ENCODE data around the gene HOXB3. TPM values are rescaled to one million over a fixed set of nuclear protein-coding genes. Genes with fewer than 3 reads are reported as not detected.

The HOXB3 gene
- polyA plus RNA-seq, 1 donor (not counting 4 experiments of a cell fraction or from before 2014, with no cell fraction given) = 1.1 TPM

- peaks cover 0 to 2% of the 10 kb centered on the region in 2 experiments for H3K36me3 ChIP-seq (ENCODE audit: control insufficient read depth in 2 of 2, extremely low read depth in 1 of 2, insufficient read depth in 2 of 2, low read length in 2 of 2)
- H2AFZ ChIP-seq (ENCODE audit: control insufficient read depth, low read length) = no peak overlapping the region
- no peaks in the 10 kb centered on the region for H3K79me2 ChIP-seq (ENCODE audit: control insufficient read depth, insufficient read depth, low read length)
- H3K9ac ChIP-seq (ENCODE audit: control insufficient read depth, extremely low read depth, insufficient read depth, low read length) = no peak overlapping the region
- H3K4me3 ChIP-seq (ENCODE audit: control insufficient read depth in 2 of 3, extremely low read depth in 1 of 3, insufficient read depth in 2 of 3, low read depth in 1 of 3, low read length in 3 of 3) = no peak overlapping the region
- peaks cover 25% of the 10 kb centered on the region for H3K4me1 ChIP-seq (ENCODE audit: control insufficient read depth, extremely low read depth, insufficient read depth, low read length)
- no peaks in the 10 kb centered on the region for H4K20me1 ChIP-seq (ENCODE audit: control insufficient read depth, extremely low read depth, insufficient read depth, low read length)
- TF ChIP-seq EZH2 (IDR thresholded peaks at IDR 0.05; ENCODE audit: low read length) = no peak
- no peak for TF ChIP-seq CTCF (optimal IDR thresholded peaks at IDR 0.05 in 1 of 3, IDR thresholded peaks at IDR 0.05 in 1 of 3, conservative IDR thresholded peaks at IDR 0.05 in 1 of 3; ENCODE audit: extremely low read depth in 1 of 3, insufficient read depth in 2 of 3, low read length in 3 of 3)
- no peaks in the 10 kb centered on the region for H3K9me1 ChIP-seq (ENCODE audit: control insufficient read depth, extremely low read depth, insufficient read depth, low read length)
- DNase-seq (ENCODE audit: low read depth, low spot score) = no peak
- dilution Hi-C loops (cut with MboI; ENCODE audit: extremely low pct_ligation_motif_present, low sequenced_read_pairs) = no loop called here
- H3K9me3 ChIP-seq (ENCODE audit: control insufficient read depth, low read depth, low read length) = no peaks in the 10 kb centered on the region
- FAIRE-seq = no peak
- H3K27ac ChIP-seq (ENCODE audit: control insufficient read depth, insufficient read depth, low read length) = no peak overlapping the region
- peaks cover 87% of the 10 kb centered on the region for H3K27me3 ChIP-seq (ENCODE audit: control insufficient read depth, extremely low read depth, insufficient read depth, low read length)
- no peak overlapping the region for H3K4me2 ChIP-seq (ENCODE audit: control insufficient read depth, extremely low read depth, insufficient read depth, low read depth, low read length)
Observed at GRCh38 chr17:48575066-48575582, 14.9 kb downstream of the HOXB3 start.

GRCh38 chr17:48574505-48575065, 15.5 kb downstream of the HOXB3 start:
- Histone ChIP-seq H3K4me1 (ENCODE audit: control insufficient read depth, extremely low read depth, insufficient read depth, low read length) (peaks cover 25% of the 10 kb centered on the region), H3K9me3 (ENCODE audit: control insufficient read depth, low read depth, low read length) (no peaks in the 10 kb centered on the region), H3K27ac (ENCODE audit: control insufficient read depth, insufficient read depth, low read length) (no peak overlapping the region), H3K9ac (ENCODE audit: control insufficient read depth, extremely low read depth, insufficient read depth, low read length) (no peak overlapping the region), H3K36me3 (ENCODE audit: control insufficient read depth in 2 of 2, extremely low read depth in 1 of 2, insufficient read depth in 2 of 2, low read length in 2 of 2) (peaks cover 0 to 2% of the 10 kb centered on the region in 2 experiments), H3K27me3 (ENCODE audit: control insufficient read depth, extremely low read depth, insufficient read depth, low read length) (peaks cover 87% of the 10 kb centered on the region), H4K20me1 (ENCODE audit: control insufficient read depth, extremely low read depth, insufficient read depth, low read length) (no peaks in the 10 kb centered on the region), H3K4me2 (ENCODE audit: control insufficient read depth, extremely low read depth, insufficient read depth, low read depth, low read length) (no peak overlapping the region), H2AFZ (ENCODE audit: control insufficient read depth, low read length) (no peak overlapping the region), H3K79me2 (ENCODE audit: control insufficient read depth, insufficient read depth, low read length) (no peaks in the 10 kb centered on the region), H3K9me1 (ENCODE audit: control insufficient read depth, extremely low read depth, insufficient read depth, low read length) (no peaks in the 10 kb centered on the region), H3K4me3 (ENCODE audit: control insufficient read depth in 2 of 3, extremely low read depth in 1 of 3, insufficient read depth in 2 of 3, low read depth in 1 of 3, low read length in 3 of 3) (no peak overlapping the region)
- no peak for DNase-seq (ENCODE audit: low read depth, low spot score)
- FAIRE-seq = no peak
- TF ChIP-seq CTCF (optimal IDR thresholded peaks at IDR 0.05 in 1 of 3, IDR thresholded peaks at IDR 0.05 in 1 of 3, conservative IDR thresholded peaks at IDR 0.05 in 1 of 3; ENCODE audit: extremely low read depth in 1 of 3, insufficient read depth in 2 of 3, low read length in 3 of 3) (no peak), EZH2 (IDR thresholded peaks at IDR 0.05; ENCODE audit: low read length) (no peak)
- dilution Hi-C loops (cut with MboI; ENCODE audit: extremely low pct_ligation_motif_present, low sequenced_read_pairs) = no loop called here
